ENCODE measurements around the gene CRY2.
A peak's percentile ranks its signal among the peaks of the same experiment; 100 is the strongest.
"Not testable (repeated sequence)": the region's sequence is repeated elsewhere in the genome, so short reads cannot be mapped to it uniquely, and the experiment has no call there.

CRY2 gene

GRCh38 chr11:45811571-45812290 lies 35.5 kb upstream of the CRY2 start:
- DNase-seq, result no peak

- no peak for DNase-seq
Observed at GRCh38 chr11:45812581-45813548, 34.4 kb upstream of the CRY2 start.

- no peak for DNase-seq
Observed at GRCh38 chr11:45815747-45816146, 31.5 kb upstream of the CRY2 start.

GRCh38 chr11:45816614-45817013 lies 30.7 kb upstream of the CRY2 start:
- DNase-seq, result no peak

GRCh38 chr11:45817191-45817590 lies 30.1 kb upstream of the CRY2 start:
- no peak for DNase-seq

- DNase-seq, result no peak
Observed at GRCh38 chr11:45818961-45819605, 28.2 kb upstream of the CRY2 start.

GRCh38 chr11:45820211-45820857 lies 26.9 kb upstream of the CRY2 start:
- no peak for DNase-seq

GRCh38 chr11:45826492-45826891 lies 20.8 kb upstream of the CRY2 start:
- not testable (repeated sequence) for DNase-seq

- no peak for DNase-seq
Observed at GRCh38 chr11:45827123-45827522, 20.2 kb upstream of the CRY2 start.

- DNase-seq, result no peak
Observed at GRCh38 chr11:45828996-45829395, 18.3 kb upstream of the CRY2 start.

GRCh38 chr11:45830596-45830995 lies 16.7 kb upstream of the CRY2 start:
- DNase-seq, result no peak

GRCh38 chr11:45832811-45833441 lies 14.3 kb upstream of the CRY2 start:
- no peak for DNase-seq

GRCh38 chr11:45833761-45834160 lies 13.5 kb upstream of the CRY2 start:
- no peak for DNase-seq

GRCh38 chr11:45834298-45834756 lies 12.9 kb upstream of the CRY2 start:
- DNase-seq, result peak in 1 of 2 donors; percentile 12

GRCh38 chr11:45839204-45839603 lies 8.1 kb upstream of the CRY2 start:
- DNase-seq, result no peak

GRCh38 chr11:45840251-45840650 lies 7.0 kb upstream of the CRY2 start:
- not testable (repeated sequence) for DNase-seq

GRCh38 chr11:45843158-45843924 lies 3.9 kb upstream of the CRY2 start:
- peak; percentile 89 to 90 for DNase-seq

GRCh38 chr11:45844822-45845578 lies 2.3 kb upstream of the CRY2 start:
- no peak for DNase-seq

GRCh38 chr11:45846174-45846675 lies 1.1 kb upstream of the CRY2 start:
- no peak for DNase-seq

- peak; percentile 11 to 28 for DNase-seq
Observed at GRCh38 chr11:45847911-45848316, 639 bp downstream of the CRY2 start.
